ENCODE measurements around the gene STAT5A.

DNA sequence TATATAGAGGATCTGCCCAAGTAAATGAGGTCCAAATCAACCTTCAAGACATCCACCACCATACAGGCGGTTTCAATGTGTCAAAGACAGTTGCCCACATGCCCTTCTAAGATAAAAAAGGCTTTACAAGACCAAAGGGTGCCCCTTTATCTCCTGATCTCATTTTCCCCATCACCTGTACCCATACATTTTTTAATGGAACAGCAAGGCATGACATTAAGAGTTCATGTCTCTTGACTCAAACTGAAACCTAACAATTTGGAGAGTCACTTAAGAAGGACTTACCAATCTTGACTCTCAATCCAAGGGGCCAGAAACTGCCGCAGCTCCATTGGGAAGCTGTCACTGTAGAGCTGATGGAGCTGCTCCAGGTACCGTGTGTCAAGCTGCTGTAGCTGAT is 59.8 kb downstream of the STAT5A start:
- no peak for TF ChIP-seq CTCF (IDR thresholded peaks at IDR 0.05)
- no peak for TF ChIP-seq POLR2A (IDR thresholded peaks at IDR 0.05)
